ENCODE results near the gene KCNIP4. TPM values are rescaled to one million over a fixed set of nuclear protein-coding genes. Genes with fewer than 3 reads are reported as not detected.
A peak's percentile ranks its signal among the peaks of the same experiment; 100 is the strongest.

Gene KCNIP4
- total and polyA plus RNA-seq, 9 of the 15 experiments (the other 6 are each of a cell fraction or from before 2014, with no cell fraction given), result 0.25 to 0.41 TPM; not detected in 7

GRCh38 chr4:20698820-20699219 is 1249.8 kb downstream of the KCNIP4 start (continued):
- TF ChIP-seq ZNF449 (CRISPR knock-in tag; IDR thresholded peaks at IDR 0.05) (no peak), HDAC1 (IDR thresholded peaks at IDR 0.05) (0 out of 4 replicates have a peak, but pooled peaks of 1 of the 2 experiments have one; percentile 42), HINFP (tag; conservative IDR thresholded peaks at IDR 0.05; ENCODE audit: low read depth) (no peak), ETS1 (conservative IDR thresholded peaks at IDR 0.05; ENCODE audit: control insufficient read depth, low read depth, low read length) (no peak), CSDE1 (IDR thresholded peaks at IDR 0.05) (no peak), ARID1B (IDR thresholded peaks at IDR 0.05) (peak; percentile 95), STAT5A (IDR thresholded peaks at IDR 0.05; ENCODE audit: borderline replicate concordance, low read length) (peak; percentile 89), CTBP1 (IDR thresholded peaks at IDR 0.05; ENCODE audit: borderline replicate concordance) (no peak), GABPA (tag; conservative IDR thresholded peaks at IDR 0.05; ENCODE audit: low read depth) (no peak), NCOA4 (IDR thresholded peaks at IDR 0.05; ENCODE audit: partially characterized antibody) (no peak), TAF9B (IDR thresholded peaks at IDR 0.05; ENCODE audit: partially characterized antibody) (peak; percentile 23), TGIF2 (CRISPR knock-in tag; IDR thresholded peaks at IDR 0.05) (no peak), SFPQ (IDR thresholded peaks at IDR 0.05; ENCODE audit: low read depth, low read length) (no peak), MEF2A (IDR thresholded peaks at IDR 0.05; ENCODE audit: control insufficient read depth, low read depth, low read length) (no peak), TFE3 (CRISPR knock-in tag; IDR thresholded peaks at IDR 0.05) (no peak), KLF16 (IDR thresholded peaks at IDR 0.05) (peak; percentile 88), BRD9 (IDR thresholded peaks at IDR 0.05; ENCODE audit: low read depth, partially characterized antibody) (peak; percentile 35), ZNF239 (CRISPR knock-in tag; IDR thresholded peaks at IDR 0.05) (0 out of 2 replicates have a peak, but pooled peaks have one; percentile 33), ELK1 (CRISPR knock-in tag; IDR thresholded peaks at IDR 0.05) (no peak), LEF1 (IDR thresholded peaks at IDR 0.05) (peak; percentile 89)
